ENCODE results near the gene ITPR2. TPM values are rescaled to one million over a fixed set of nuclear protein-coding genes. Genes with fewer than 3 reads are reported as not detected.

ITPR2 gene
- total RNA-seq, 2 donors from 2014 or later: 38.8 to 40.3 TPM

DNA sequence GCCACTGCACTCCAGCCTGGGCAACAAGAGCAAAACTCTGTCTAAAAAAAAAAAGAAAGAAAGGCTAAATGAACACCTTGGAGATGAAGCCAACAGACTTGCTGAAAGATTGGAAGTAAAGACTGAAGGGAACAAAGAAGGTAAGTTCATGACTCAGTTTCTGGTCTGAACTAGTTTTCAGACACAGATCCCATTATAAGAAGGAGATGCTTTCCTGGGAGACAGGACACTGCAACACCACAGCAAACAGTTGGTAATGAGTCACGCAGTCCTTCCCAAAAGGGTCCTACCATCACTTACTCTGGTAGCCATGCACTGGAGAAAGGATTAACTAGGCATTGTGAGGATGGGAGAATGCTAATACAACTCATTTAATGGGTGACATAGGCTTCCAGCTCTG lies 540.4 kb downstream of the ITPR2 start:
- DNase-seq (ENCODE audit: low spot score): no peak
- intact Hi-C loops (cut with DNase I): no loop called here

DNA sequence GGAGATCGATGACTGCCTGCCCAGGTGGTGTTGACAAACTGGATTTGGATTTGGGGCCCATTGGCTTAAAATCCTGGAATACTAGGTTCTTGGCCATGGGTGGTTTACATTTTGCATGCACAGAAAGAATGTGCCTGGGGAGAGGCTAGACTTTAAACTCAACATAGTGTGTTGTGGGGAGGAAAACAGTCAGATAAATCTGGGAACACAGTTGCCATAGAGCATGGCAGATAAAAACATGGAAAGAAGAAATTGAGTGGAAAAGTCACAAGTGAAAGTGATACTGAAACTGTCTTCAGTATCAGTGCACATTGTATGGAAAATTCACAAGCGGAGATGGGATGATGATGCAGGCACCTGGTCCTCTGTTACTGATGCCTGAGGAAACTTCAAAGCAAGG lies 542.4 kb downstream of the ITPR2 start:
- intact Hi-C loops (cut with DNase I): no loop called here
- no peak for DNase-seq (ENCODE audit: low spot score)

- intact Hi-C loops (cut with DNase I): no loop called here
- peak; percentile 94 for DNase-seq (ENCODE audit: low spot score)
Observed at GRCh38 chr12:26287671-26288381, 545.2 kb downstream of the ITPR2 start.

Other genes starting within 250 kb of the ITPR2 start
- gene INTS13, start 104.8 kb upstream of the ITPR2 start, total RNA-seq: 10 to 100 TPM; 15.1 to 23.0 TPM
- gene FGFR1OP2, start 105.3 kb upstream of the ITPR2 start, total RNA-seq: 10 to 100 TPM; 46.1 to 48.6 TPM
- gene TM7SF3, start 181.2 kb upstream of the ITPR2 start, total RNA-seq: 10 to 100 TPM; 33.4 to 43.5 TPM
- gene MED21, start 189.4 kb upstream of the ITPR2 start, total RNA-seq: 10 to 100 TPM; 55.7 to 67.4 TPM
- not detected for gene C12orf71, start 249.4 kb upstream of the ITPR2 start, total RNA-seq